Hippocampal formation (tissue), 2 donors: ENCODE results near the gene NHS.

ENCODE experiments used
- DNase-seq, 2 donors: peaks; one replicate each; lab custom pipeline; 2025; lab: John Stamatoyannopoulos, UW

Gene NHS

DNA sequence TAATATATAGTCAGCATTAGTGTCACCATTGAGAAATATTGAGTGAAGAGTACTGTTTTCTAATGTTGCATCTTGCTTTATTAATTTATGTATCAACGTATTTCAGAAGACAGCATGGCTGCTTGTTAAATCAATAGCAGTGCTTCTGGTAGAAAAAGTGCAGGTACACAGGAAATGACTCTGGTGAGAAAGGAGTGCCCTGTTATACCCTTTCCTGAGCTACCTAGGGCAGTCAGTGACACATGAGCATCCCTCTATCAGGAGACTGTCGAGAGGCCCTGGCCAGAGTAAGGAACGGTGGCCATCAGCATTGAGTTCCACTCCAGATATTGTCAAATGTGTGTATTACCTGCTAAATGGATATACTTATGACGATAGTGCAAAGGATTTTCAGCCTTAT, 404.4 kb downstream of the NHS start:
- DNase-seq = no peak
